AML-193 (cell line): ENCODE measurements around the gene FGD4.

ENCODE experiments used
- DNase-seq, 2 experiments: peaks; one replicate each; lab custom pipeline; 2025; lab: John Stamatoyannopoulos, UW

FGD4 gene

DNA sequence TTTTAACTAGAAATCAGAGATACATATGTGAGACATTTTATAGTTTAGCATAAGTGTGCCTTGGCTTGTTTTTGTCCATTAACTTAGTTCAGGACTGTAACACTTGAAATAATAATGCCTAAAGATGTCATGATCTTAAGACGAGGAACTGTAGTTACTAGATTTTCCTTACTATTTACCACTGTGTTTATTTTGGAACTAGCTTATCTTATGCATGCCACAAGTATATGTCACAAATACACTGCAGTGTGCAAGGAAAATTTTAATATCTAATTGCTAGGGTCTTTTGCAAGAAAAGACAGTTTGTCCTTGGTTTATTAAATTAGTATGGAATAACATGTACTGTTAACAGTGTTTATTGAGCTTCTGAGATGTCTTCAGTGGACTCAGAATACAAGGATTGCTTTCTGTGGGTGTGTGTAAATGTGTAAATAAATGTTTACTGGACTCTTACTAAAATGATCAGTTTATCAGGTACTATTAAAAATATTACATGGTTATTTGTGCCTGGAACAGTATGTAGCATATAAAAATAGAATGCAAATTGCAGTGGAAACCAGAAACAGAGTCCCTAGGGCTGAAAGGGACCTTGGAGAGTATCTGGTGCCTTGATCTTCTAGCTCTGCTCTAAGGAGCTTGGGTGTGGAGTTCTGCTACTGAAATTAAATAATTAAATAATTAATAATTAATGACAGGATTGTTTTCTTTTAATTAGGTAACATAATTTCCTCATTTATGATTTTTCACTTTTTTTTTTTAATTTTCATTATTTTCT, 58.1 kb downstream of the FGD4 start:
- DNase-seq = no peak

DNA sequence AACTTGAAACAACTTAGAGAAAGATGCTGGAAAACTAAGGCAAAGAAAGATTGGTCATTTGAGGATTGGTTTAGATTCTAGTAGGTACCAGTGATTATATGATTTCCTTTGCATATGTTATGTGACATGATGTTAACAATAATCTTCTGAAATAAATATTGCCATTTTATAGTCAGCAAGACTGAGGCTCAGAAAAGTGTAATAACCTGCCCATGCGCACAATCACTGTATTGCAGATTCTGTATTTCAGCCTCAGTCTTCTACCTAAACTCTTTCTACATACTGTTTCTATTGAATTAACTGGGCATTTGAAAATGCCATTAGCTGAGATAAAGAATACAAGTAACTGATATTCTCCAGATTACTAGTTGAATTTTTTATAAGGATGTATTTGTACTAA, 61.3 kb downstream of the FGD4 start:
- no peak for DNase-seq

DNA sequence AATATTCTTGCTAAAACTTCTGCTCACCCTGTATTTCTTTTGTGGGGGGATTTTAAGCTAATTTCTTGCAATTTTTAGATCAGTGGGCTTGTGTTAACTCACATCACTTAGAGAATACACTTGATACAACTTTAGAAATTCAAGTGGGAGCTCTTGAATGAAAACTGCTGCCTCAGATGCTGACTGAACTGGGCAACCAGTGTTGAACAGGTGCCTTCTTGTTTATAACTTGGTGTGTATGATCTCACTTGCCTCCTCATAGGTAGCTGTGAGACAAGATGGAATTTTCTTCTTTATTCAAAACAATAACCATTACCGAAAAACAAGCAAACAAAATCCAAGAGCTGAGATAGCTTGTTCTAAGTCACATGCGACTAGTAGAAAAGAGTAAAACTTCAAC, 63.5 kb downstream of the FGD4 start:
- DNase-seq = no peak

DNA sequence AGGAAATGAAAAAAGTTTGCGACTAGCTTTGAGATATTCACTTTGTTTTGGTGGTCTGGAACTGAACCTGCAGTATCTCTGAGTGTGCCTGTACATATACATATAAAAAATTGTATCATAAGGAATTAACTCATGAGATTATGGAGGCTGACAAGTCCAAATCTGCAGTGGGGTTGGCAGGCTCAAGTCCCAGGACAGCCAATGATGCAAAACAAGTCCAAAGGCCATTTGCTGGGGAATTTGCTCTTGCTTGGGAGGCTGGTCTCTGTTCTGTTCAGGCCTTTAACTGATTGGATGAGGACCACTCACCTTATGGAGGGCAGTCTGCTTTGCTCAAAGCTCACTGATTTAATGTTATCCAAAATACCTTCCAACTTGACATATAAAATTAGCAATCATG, 66.8 kb downstream of the FGD4 start:
- DNase-seq = no peak

DNA sequence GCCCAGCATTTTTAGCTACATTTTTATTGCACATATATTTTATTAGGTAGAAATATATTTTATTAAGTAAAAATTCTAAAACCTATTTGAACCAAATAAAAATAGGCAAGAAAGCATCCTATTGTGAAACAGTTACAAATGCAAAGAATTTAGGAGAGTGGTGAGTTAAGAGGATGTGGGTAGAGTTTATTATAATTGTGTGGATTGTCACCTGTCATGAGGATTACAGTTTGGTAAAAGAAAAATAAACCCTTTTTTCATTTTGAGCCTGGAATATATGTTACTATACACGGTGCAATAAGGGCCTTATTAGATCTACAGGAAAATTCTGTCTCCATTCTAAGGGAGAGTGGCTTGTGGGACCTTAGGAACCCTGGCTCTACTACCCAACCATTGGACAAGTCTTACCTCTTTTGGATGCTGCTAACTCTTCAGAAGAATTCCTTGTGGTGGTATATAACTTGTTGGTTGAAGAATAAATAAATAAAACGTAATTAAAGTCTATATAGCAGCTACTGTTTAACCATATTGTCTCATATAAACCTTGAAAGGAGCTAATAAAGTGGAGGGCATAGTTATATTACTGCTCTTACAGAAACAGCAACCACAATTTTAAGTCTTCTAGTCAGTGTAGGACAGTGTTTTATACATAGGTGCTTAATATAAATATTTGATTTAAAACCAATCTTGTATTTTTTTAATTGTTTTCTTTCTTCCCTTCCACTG, 67.8 kb downstream of the FGD4 start:
- no peak for DNase-seq

DNA sequence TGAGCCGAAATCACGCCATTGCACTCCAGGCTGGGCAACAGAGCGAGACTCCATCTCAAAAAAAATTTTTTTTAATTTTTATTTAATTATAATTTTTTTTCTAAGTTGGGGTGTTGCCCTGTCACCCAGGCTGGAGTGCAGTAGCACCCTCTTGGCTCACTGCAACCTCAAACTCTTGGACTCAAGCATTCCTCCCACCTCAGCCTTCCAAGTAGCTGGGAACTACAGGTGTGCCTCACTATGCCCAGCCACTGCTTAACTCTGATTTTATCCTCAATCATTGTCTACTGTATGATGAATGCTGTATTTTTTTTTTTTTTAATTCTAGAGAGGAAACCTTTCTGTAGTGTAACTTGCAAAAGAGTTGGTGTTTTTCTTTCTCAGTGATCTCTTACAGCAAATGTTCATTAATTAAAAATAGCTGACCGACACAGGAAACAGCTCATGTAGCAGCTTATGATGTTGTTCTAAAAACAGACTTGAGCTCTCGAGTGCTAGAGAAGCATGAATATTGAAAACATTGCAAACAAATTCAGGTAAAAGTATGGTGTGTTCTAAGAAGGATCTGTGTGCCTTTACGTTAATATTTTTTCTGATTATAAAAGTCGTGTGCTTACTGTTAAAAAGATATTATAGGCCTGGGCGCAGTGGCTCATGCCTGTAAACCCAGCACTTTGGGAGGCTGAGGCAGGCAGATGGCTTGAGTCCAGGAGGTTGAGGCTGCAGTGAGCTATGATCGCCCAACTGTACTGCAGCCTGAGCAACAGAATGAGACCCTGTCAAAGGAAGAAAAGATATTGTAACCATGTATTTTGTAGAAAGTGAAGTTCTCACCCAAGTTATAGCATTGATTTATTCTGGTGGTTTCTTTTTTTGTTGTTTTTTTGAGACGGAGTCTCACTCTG, 68.9 kb downstream of the FGD4 start:
- DNase-seq = no peak

DNA sequence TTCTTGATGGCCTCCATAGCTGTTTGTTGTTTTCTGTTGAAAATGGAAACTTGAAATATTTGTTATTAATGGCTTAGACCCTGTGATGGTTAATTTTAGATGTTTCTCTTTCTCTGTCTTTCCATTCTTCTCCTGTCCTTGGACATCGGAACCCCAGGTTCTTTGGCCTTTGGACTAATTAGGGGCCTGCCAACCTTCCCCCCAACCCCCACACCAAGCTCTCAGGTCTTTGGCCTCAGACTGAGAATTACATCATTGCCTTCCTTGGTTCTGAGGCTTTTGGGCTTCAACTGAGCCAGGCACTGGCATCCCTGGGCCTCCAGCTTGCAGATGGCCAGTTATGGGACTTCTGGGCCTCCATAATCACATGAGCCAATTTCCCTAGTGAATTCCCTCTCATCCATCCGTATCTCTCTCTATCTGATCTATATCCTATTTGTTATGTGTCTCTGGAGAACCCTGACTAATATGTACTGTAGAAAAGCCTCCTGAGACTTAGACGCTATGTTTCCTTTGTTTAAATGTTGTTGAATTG, 71.6 kb downstream of the FGD4 start:
- no peak for DNase-seq

DNA sequence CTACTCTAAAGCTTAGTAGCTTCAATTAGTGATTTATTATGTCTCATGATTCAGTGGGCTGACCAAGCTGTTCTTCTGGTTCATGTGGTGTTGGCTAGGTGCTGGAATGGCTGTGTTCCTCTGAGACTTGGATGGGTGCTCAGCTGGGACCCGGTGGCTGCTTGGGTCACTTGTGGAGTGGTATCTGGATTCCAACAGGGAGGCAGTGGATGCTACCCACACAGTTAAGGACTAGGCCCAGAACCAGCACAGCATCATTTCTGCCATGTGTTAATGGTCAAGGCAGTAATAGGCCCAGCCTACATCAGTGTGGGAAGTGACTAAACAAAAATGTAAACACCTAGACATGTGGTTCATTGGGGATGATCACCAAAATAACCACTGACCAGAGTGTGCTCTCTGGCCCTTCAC, 72.2 kb downstream of the FGD4 start:
- no peak for DNase-seq

DNA sequence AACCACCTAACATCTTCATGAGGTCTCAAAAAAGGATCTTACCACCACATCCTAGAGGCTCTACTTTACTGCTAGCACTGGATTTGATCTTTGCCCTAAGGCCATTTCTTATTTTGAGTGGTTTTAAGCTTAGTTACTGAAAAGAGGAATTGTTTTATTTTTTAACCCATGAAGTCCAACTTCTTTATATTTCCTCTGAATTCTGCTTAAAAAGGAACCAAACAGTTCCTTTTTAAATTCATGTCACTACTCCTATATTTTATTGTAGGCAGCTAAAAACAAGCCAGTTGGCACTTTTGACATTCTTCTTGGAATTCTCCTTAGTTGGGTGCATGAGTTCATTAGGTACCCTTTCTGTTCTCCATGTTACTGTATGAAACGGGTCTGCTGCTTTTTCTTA, 76.4 kb downstream of the FGD4 start:
- DNase-seq = peak; percentile 29 to 30

DNA sequence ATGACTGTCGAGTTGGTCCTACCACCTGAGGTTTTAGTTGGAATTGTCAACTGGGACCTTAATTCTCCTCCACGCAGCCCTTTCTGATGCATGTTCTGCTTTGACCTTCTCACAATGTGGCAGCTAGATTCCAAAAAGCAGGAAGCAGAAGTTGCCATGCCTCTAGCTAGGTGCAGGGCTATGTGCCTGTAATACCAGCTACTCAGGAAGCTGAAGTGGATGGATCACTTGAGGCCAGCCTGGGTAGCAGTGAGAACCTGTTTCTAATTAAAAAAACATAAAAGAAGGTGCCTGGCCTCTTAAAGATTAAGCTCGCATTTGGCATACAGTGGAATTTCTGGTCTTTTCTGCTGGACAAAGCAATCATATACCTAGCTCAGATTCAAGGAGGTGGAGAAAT, 77.1 kb downstream of the FGD4 start:
- no peak for DNase-seq

DNA sequence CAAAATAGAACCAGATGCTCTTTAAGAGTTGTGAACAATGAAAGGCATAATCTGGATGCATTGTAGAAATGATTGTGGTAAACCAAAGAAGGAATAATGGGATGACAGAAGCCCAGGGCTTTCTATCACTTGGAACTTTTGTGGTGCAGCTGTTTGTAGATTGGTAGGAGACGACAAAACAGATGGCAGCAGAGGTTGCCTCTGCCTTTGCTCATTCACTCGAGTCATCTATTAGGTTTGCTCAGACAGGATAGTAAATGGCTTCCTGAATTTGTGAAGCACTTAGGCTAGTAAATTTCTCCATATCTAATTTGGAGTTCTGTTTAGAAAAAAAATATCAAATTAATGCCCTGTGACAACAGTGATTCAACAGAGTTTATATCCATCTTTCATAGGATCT, 78.4 kb downstream of the FGD4 start:
- DNase-seq = no peak

DNA sequence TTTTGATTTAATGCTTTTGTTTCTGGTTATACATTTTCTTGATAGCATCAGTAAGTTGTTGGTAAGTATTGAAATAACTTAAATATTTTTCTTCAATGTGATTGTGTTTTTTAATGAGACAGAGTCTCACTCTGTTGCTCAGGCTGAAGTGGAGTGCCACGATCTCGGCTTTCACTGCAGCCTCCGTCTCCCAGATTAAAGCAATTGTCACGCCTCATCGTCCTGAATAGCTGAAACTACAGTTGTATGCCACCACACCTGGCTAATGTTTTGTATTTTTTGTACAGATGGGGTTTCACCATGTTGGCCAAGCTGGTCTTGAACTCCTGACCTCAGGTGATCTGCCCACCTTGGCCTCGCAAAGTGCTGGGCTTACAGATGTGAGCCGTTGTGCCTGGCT, 78.8 kb downstream of the FGD4 start:
- no peak for DNase-seq

DNA sequence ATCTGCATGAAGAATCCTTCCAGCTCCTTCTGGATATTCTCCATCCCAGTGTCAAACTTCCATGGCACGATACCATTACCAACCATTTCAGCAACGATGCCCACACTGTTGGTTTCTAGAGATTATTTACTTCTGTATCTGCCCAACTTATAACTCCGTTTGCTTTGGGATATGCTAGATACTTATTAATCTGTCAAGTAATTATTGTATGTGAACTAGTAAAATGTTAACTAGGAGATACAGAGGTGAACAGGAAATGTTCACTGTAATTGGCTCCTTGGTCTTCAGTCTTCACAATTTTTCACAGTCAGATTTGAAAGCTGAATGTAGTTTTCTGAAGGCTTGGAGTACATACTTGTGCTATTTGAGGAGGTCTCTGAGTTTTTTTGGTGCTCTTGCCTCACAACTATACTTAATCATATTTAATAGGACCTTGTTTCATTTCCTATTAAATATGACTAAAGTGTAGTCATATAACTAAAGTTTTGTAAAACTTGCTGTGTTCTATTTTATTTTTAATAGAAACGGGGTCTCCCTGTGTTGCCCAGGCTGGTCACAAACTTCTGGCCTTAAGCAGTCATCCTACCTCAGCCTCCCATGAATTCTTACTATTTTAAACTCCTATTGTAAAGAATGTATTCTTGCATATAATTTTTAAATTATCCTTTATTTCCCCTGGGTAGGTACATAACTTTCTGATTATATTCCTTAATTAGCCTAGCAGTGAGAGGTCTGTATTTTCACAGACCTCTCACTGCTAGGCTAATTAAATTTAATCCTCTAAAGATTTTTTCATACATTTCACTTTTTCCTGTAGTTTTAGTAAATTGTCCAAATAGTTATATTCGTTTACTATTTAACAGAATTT, 79.7 kb downstream of the FGD4 start:
- no peak for DNase-seq

DNA sequence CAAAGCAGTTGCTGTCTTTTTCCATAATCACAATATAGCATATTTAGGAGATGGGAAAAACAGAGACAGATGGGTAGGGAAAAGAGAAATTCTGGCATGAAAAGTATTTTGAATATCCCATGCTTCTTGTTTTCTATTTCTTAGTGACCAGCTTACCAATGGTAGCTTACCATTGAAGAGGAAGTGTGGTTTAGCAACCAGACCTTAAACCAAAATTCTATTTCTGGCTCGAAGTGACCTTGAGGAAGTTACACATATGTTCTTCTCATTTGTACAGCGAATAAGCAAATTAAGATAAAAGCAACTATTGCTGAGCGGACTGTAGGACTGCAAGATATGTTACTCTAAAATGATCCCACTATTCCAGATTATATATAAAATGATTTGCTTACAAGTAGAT, 82.9 kb downstream of the FGD4 start:
- DNase-seq = peak; percentile 89 to 95

DNA sequence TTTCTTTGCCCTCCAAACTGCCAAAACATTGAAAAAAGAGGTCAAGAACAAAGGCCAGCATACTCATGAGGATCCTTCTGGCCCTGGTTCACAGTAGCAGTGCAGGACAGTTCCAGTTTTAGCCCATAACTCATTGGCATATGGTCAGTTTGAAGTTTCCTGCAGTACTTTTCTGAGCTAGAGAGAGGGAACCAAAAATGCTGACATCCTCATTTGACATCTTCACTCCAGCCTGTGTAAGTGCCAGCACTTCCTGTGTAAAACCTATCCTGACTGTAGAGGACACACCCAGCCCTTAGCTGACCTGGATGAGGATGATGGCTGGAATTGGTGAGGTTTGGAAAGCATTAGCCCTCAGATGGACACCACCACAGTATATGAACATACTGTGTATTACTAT, 84.1 kb downstream of the FGD4 start:
- DNase-seq = peak; percentile 64 to 65

DNA sequence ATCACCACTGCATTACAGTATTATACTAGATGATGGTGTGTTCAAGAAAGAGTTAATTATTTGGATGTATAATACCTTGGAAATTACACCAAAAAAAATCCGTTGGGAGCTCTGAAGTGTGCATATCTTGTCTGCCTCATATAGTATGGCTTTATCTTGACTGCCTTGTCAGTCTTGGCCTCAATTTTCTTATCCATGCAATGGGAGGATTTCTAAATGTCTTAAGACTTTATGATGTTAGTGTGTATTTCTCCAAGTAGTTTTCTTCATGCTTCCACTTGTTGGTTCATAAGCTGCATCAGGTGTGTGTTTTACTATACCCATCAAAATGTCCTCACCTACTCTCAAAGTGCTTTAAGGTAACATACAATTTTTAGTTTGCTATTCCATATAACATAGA, 84.6 kb downstream of the FGD4 start:
- DNase-seq = no peak

DNA sequence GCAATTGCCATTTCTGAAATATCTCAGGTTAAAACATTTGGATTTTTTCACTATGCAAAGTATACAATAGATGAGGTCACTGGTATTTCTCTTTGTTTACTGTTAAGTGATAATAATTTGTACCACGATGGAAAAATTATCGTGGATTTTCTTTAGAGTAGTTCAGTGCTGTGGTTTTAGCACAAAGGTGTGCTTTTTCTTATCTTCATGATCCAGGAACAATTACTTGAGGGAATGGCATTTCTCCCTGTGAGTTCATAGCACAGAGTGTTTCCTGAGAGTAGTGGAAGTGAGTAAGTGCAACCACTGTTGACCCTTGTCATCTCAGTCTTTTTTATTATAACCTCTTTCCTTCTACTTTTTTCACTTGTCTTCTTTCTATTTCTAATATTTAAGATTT, 86.8 kb downstream of the FGD4 start:
- DNase-seq = no peak

DNA sequence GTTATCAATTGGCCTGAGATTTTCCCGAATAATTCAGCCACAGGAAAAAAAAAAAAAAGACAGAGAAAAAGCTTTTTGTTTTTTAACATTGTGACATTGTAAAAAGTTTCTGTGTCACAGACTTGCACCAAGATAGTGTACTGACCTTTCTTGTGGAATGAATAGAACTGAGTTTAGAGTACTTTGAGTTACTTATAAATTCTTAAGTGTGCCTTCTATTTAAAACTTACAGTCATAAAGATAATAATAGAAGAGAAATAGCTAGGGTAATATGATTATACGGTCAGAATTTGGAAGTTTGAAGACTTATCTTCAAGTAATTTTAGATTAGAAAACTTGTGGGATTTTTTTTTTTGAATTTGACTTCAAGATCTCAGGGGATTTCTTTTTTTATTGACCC, 88.8 kb downstream of the FGD4 start:
- DNase-seq = no peak

DNA sequence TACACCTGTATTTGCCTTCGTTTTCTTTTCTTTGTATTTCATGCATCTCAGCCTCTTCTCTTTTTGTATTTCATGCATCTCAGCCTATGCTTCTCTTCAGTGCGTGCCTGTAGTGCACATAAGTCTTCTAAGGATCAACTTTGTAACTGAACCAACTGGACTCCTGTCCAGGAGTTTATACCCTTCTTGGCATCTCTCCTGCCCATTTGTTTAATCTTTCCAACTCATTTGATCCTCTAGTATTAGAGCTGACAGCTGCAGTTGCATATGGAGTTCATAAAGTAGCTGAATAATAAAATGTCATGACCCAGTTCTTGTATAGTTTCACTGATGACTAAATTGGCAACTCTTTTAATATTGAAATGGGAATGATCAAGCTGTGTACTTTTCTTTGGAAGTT, 89.7 kb downstream of the FGD4 start:
- DNase-seq = no peak

DNA sequence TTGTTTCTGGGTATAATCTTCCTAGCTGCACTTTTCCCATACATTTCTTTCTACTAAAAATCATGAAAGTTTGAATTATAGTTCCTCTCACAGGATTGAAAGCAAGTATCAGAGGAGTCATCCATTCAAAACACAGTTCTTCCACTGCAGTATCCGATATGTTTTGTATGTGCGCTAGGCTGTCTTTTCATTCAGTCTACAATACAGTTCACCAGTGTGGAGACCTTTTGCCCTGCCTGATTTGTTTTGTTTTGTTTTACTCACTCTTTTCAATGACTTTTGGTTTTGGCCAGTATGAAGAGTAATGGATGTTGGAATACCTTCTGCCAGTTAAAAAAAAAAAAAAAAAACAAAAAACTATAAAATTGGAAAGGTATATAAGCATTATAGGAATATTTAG, 91.4 kb downstream of the FGD4 start:
- DNase-seq = no peak

DNA sequence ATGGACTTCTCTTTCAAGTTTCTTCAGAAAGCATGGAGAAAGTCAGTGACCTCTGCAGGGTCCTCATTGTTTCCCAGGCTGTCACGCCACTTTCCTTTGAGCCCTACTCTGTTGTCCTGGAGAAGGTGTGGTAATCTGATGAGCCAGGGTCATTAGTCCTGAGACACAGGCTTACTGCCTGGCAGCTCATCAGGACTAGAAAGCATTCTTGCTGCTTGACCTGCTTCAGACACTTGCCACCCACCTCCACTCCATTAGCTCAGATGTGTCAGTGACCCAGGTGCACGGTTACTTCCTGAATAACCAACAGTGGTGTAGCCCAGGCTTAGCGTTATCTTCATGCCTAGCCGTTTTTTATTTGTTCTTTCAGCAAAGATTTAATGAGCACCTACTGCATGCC, 93.9 kb downstream of the FGD4 start:
- DNase-seq = no peak

DNA sequence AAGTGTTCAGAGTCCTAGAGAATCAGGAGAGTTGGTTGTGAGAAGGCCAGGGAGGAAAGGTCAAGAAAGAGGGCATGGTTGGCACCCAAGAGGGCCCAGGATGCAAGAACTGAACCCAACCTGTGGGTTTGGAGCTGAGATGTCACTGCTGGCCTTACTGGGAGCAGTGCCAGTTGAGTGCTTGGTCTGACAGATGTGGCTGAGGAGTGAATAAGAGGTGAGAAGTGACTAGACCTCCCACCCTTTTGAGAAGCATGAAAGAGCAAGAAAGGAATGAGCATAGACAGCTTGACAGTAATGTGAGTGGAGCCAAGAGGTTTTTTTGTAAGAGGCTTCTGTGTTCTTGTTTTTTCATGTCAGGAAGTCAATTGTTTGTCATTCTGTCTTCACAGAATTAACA, 95.3 kb downstream of the FGD4 start:
- DNase-seq = no peak
